ENCODE measurements around the gene ASPDH. TPM values are rescaled to one million over a fixed set of nuclear protein-coding genes. Genes with fewer than 3 reads are reported as not detected.

Gene ASPDH
- total RNA-seq, 1 donor from 2014 or later: not detected

DNA sequence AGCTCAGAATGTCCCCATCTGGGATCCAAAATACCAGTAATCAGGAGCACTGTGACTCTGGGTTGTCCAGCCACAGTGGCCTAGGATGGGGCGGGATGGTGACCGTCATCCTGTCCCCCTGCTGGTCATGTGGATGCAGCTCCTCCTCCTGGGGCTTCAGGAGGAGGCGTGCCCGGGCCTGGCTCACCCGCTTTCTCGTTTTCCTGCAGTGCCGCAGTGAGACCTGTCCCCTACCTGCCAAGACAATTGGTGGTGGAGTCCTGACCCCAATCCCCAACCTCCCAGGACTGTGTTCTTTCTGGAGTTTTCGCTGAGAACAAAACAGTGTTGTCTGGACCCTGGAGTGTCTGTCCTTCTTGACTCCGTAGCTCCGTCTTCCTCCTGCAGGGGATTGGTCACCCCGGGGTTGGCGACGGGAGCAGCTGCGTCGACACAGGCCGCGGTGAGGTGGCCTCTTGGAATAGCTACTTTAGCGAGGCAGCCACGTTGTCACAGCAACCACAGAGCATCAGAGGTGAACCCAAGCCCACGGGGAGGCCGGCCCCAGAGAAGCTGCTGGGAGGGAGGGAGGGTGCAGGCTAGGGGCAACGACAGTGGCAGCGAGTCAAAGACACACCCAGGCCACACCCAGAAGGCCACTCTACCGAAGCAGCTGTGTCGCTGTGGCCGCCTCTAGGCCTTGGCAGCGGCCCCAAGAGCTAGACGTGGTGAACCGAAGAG, 47.6 kb downstream of the ASPDH start:
- intact Hi-C loops (cut with micrococcal nuclease): no loop called here

GRCh38 chr19:50465000-50465399, 48.7 kb downstream of the ASPDH start:
- intact Hi-C loops (cut with micrococcal nuclease): no loop called here
- ATAC-seq: no peak
- no peak for DNase-seq

More for the DNA sequence above, 47.6 kb downstream of the ASPDH start:
- ATAC-seq (no peak), DNase-seq (no peak)

- ATAC-seq: no peak
Observed at GRCh38 chr19:50464348-50464747, 49.4 kb downstream of the ASPDH start.

GRCh38 chr19:50462970-50463369, 50.7 kb downstream of the ASPDH start:
- intact Hi-C loops (cut with micrococcal nuclease): no loop called here
- DNase-seq (no peak), ATAC-seq (no peak)

More at GRCh38 chr19:50464348-50464747, 49.4 kb downstream of the ASPDH start:
- intact Hi-C loops (cut with micrococcal nuclease): no loop called here
- DNase-seq: no peak

Other genes starting within 250 kb of the ASPDH start
- gene KCNC3, start 184.5 kb downstream of the ASPDH start, total RNA-seq: 2.5 TPM
- 0.32 TPM for gene NAPSA, start 148.3 kb downstream of the ASPDH start, total RNA-seq
- 76.5 TPM for gene NR1H2, start 137.5 kb downstream of the ASPDH start, total RNA-seq
- 10.6 TPM for gene POLD1, start 129.6 kb downstream of the ASPDH start, total RNA-seq
- not detected for gene SPIB, start 95.0 kb downstream of the ASPDH start, total RNA-seq
- gene MYBPC2, start 81.0 kb downstream of the ASPDH start, total RNA-seq: 0.12 TPM
- 79.5 TPM for gene EMC10, start 37.4 kb downstream of the ASPDH start, total RNA-seq
- 1.2 TPM for gene GARIN5A, start 37.1 kb downstream of the ASPDH start, total RNA-seq
- 35.2 TPM for gene JOSD2, start 2.7 kb downstream of the ASPDH start, total RNA-seq
- gene LRRC4B, start 54.5 kb upstream of the ASPDH start, total RNA-seq: 0.62 TPM
- gene SYT3, start 126.0 kb upstream of the ASPDH start, total RNA-seq: 0.15 TPM
- 2.7 TPM for gene C19orf81, start 135.5 kb upstream of the ASPDH start, total RNA-seq
- 0.32 TPM for gene SHANK1, start 205.9 kb upstream of the ASPDH start, total RNA-seq
- 2.9 TPM for gene CLEC11A, start 209.5 kb upstream of the ASPDH start, total RNA-seq

All from left ventricle myocardium superior (tissue), 1 donor.